CD4-positive, alpha-beta T cell (primary cell): ENCODE measurements around the gene TIMM8B. TPM values are rescaled to one million over a fixed set of nuclear protein-coding genes. Genes with fewer than 3 reads are reported as not detected.
"Not testable (repeated sequence)": the region's sequence is repeated elsewhere in the genome, so short reads cannot be mapped to it uniquely, and the experiment has no call there.

Experiments
- ATAC-seq: fragments of 200-7000 bp; cut with Tn5 transposase; one replicate; pipeline ENCODE4 v1.10.0; 2022; ENCODE audit warnings: mild to moderate bottlenecking; ENCODE audit not compliant: poor library complexity
- CTCF ChIA-PET: fragments of 350-600 bp; sonication (Branson Sonifier 250); formaldehyde crosslinking; loops from one replicate; lab custom pipeline; 2021; ENCODE audit warnings: antibody characterized with exemption, inconsistent platforms; lab: Charles Lee
- POLR2A ChIA-PET: fragments of 350-600 bp; sonication (Branson Sonifier 250); formaldehyde crosslinking; loops from one replicate; lab custom pipeline; 2021; ENCODE audit warnings: antibody characterized with exemption, inconsistent platforms; lab: Charles Lee
- DNase-seq, 14 experiments: peaks; one replicate each; pipeline ENCODE4 v3.0.0-alpha.2; 2013 to 2020; ENCODE audit warnings: mixed read lengths in 2 of 14
- H3K27ac ChIP-seq, 2 donors: one replicate each; pipeline versions ENCODE4 v1.5.1 to v1.7.0; 2013; ENCODE audit warnings: low read length in 2 of 2, low read depth in 1 of 2, mild to moderate bottlenecking in 1 of 2
- H3K27me3 ChIP-seq, 2 experiments: 1 replicate in 1 of 2; 2 replicates in 1 of 2; pipeline versions ENCODE4 v1.6.1 to v1.7.0; 2013; ENCODE audit warnings: low read length in 2 of 2, control low read depth in 1 of 2, mild to moderate bottlenecking in 1 of 2, moderate library complexity in 1 of 2; ENCODE audit not compliant: insufficient read depth in 2 of 2, control insufficient read depth in 1 of 2
- H3K36me3 ChIP-seq: one replicate; pipeline ENCODE4 v1.6.1; 2013; ENCODE audit warnings: low read length, control low read depth; ENCODE audit not compliant: insufficient read depth
- H3K4me1 ChIP-seq: one replicate; pipeline ENCODE4 v1.6.1; 2013; ENCODE audit warnings: low read length, control low read depth; ENCODE audit not compliant: insufficient read depth
- H3K4me3 ChIP-seq: one replicate; pipeline ENCODE4 v1.5.1; 2013; ENCODE audit warnings: mild to moderate bottlenecking, low read length, moderate library complexity
- H3K9me3 ChIP-seq, 2 experiments: 1 replicate in 1 of 2; 2 replicates in 1 of 2; pipeline versions ENCODE4 v1.6.1 to v1.7.0; 2013; ENCODE audit warnings: low read length in 2 of 2, mild to moderate bottlenecking in 2 of 2, control low read depth in 1 of 2, moderate library complexity in 1 of 2; ENCODE audit not compliant: control insufficient read depth in 1 of 2, insufficient read depth in 1 of 2
- H3K27ac Mint-ChIP-seq: one replicate; pipeline ENCODE4 v1.8.0; 2020; ENCODE audit warnings: mixed read lengths
- H3K27me3 Mint-ChIP-seq: one replicate; pipeline ENCODE4 v1.8.0; 2021; ENCODE audit warnings: mixed read lengths
- H3K36me3 Mint-ChIP-seq: one replicate; pipeline ENCODE4 v1.8.0; 2021; ENCODE audit warnings: low read depth, mixed read lengths
- H3K4me1 Mint-ChIP-seq: one replicate; pipeline ENCODE4 v1.8.0; 2021; ENCODE audit warnings: low read depth, mixed read lengths
- H3K4me3 Mint-ChIP-seq: one replicate; pipeline ENCODE4 v1.8.0; 2020; ENCODE audit warnings: mild to moderate bottlenecking, mixed read lengths
- H3K9me3 Mint-ChIP-seq: one replicate; pipeline ENCODE4 v1.8.0; 2020; ENCODE audit warnings: mixed read lengths
- CTCF ChIP-seq: fragments of 200-600 bp; IDR thresholded peaks from one replicate; pipeline ENCODE4 v1.8.0; 2022; ENCODE audit warnings: antibody characterized with exemption, mild to moderate bottlenecking
- intact Hi-C, 2 experiments: fragments of 100-400 bp; cut with DNase I in 1 of 2; cut with micrococcal nuclease in 1 of 2; formaldehyde crosslinking; loops; one replicate each; pipeline versions ENCODE4 v1.15.1 to v1.9.0; 2023 to 2025; cut with DNase I, micrococcal nuclease
- total RNA-seq, 174 experiments: library from RNA in 2 of 174; stranded (reverse) in 2 of 174; gene quantifications; one replicate each; pipeline ENCODE4 v1.2.3 and lab custom pipeline; 2021 to 2026

The TIMM8B gene
- total RNA-seq, 2 experiments from 2014 or later: 9.1 to 10.5 TPM

- H3K27ac ChIP-seq: no peak overlapping the region
- intact Hi-C loops: no loop called here
- H3K27me3 ChIP-seq: no peaks in the 10 kb centered on the region
- H3K36me3 Mint-ChIP-seq: peaks cover 92% of the 10 kb centered on the region
- no peaks in the 10 kb centered on the region for H3K4me1 ChIP-seq
- peaks cover 59% of the 10 kb centered on the region for H3K36me3 ChIP-seq
- H3K4me1 Mint-ChIP-seq: peaks cover 12% of the 10 kb centered on the region
- no peak overlapping the region for H3K4me3 ChIP-seq
- no peak overlapping the region for H3K4me3 Mint-ChIP-seq
- no peak overlapping the region for H3K27ac Mint-ChIP-seq
- ATAC-seq: no peak
- TF ChIP-seq CTCF: no peak
- POLR2A ChIA-PET: no interaction called here
- H3K27me3 Mint-ChIP-seq: no peaks in the 10 kb centered on the region
- no peak for DNase-seq
- H3K9me3 Mint-ChIP-seq: no peaks in the 10 kb centered on the region
- CTCF ChIA-PET: no interaction called here
- no peaks in the 10 kb centered on the region for H3K9me3 ChIP-seq
Observed at GRCh38 chr11:112049777-112050176, 36.8 kb downstream of the TIMM8B start.

- H3K9me3 ChIP-seq, H3K27me3 ChIP-seq, ATAC-seq, DNase-seq, H3K4me3 ChIP-seq, intact Hi-C loops, H3K27ac ChIP-seq, H3K27me3 Mint-ChIP-seq, H3K9me3 Mint-ChIP-seq, H3K4me1 ChIP-seq, H3K4me3 Mint-ChIP-seq, H3K27ac Mint-ChIP-seq: not testable (repeated sequence)
- peaks cover 59% of the 10 kb centered on the region for H3K36me3 ChIP-seq
- Mint-ChIP-seq H3K4me1 (peaks cover 12% of the 10 kb centered on the region), H3K36me3 (peaks cover 92% of the 10 kb centered on the region)
- ChIA-PET CTCF (interaction anchor here (0.7 kb wide), 1 partner anchor 1767 kb away, joined by 5 read pairs; no protein-coding TSS in a partner anchor), POLR2A (interaction anchor here (0.6 kb wide), 1 partner anchor 278 kb away, joined by 4 read pairs; no protein-coding TSS in a partner anchor)
Observed at GRCh38 chr11:112048256-112048655, 38.3 kb downstream of the TIMM8B start.

GRCh38 chr11:112046647-112047046 is 39.9 kb downstream of the TIMM8B start:
- POLR2A ChIA-PET, H3K27ac ChIP-seq, CTCF ChIA-PET, H3K4me3 ChIP-seq, H3K27me3 Mint-ChIP-seq, H3K27ac Mint-ChIP-seq, H3K9me3 ChIP-seq, H3K9me3 Mint-ChIP-seq, H3K27me3 ChIP-seq, intact Hi-C loops, H3K4me3 Mint-ChIP-seq, ATAC-seq, DNase-seq, H3K4me1 ChIP-seq: not testable (repeated sequence)
- Mint-ChIP-seq H3K4me1 (peaks cover 12% of the 10 kb centered on the region), H3K36me3 (peaks cover 95% of the 10 kb centered on the region)
- peaks cover 58% of the 10 kb centered on the region for H3K36me3 ChIP-seq

- Mint-ChIP-seq H3K36me3 (peaks cover 92% of the 10 kb centered on the region), H3K27ac (no peak overlapping the region), H3K4me3 (no peak overlapping the region), H3K4me1 (peaks cover 12% of the 10 kb centered on the region), H3K9me3 (no peaks in the 10 kb centered on the region), H3K27me3 (no peaks in the 10 kb centered on the region)
- intact Hi-C loops: no loop called here
- no peaks in the 10 kb centered on the region for H3K4me1 ChIP-seq
- no peak overlapping the region for H3K27ac ChIP-seq
- ATAC-seq: no peak
- DNase-seq: no peak
- no peak overlapping the region for H3K4me3 ChIP-seq
- no peaks in the 10 kb centered on the region for H3K27me3 ChIP-seq
- no peaks in the 10 kb centered on the region for H3K9me3 ChIP-seq
- POLR2A ChIA-PET: interaction anchor here (1.2 kb wide), 1 partner anchor 9 kb away, joined by 3 read pairs; no protein-coding TSS in a partner anchor
- TF ChIP-seq CTCF: no peak
- H3K36me3 ChIP-seq: peaks cover 60% of the 10 kb centered on the region
- CTCF ChIA-PET: no interaction called here
Observed at GRCh38 chr11:112044961-112045360, 41.6 kb downstream of the TIMM8B start.
